NCI-H226 (cell line): ENCODE measurements around the gene FGD5.
"Not testable (repeated sequence)": the region's sequence is repeated elsewhere in the genome, so short reads cannot be mapped to it uniquely, and the experiment has no call there.

Source experiments
- DNase-seq: peaks from one replicate; pipeline ENCODE4 v3.0.0-alpha.2; 2015

FGD5 gene

DNA sequence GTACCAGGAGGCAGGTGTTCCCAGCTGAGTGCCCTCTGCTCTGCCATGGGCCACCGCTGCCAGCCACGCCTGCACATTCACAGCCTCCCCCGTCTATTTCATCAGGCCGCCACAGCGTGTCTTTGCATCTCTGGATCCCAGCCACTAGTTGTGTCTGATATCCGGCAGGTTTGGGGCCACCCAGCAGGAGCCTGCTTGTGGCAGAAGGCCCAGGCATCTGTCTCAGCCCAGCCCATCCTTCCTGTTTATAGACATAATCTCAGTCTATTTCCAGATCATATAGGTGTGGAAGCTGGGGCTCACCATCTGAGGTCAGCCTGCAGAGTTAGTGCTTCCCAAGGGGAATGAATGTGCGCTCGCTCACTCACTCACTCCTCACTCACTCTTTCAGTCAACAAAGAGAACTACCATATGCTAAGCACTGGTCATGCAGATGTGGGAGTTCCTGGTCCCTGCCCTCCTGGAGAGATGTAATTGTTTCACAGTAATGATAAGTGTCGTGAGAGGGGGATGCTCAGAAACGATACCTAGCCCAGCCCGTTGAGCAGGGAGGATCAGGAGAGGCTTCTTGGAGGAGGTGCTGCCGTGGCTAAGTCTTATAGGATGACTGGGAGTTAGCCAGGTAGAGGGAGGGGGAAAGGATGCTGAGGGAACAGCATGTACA is 60.6 kb downstream of the FGD5 start:
- no peak for DNase-seq

DNA sequence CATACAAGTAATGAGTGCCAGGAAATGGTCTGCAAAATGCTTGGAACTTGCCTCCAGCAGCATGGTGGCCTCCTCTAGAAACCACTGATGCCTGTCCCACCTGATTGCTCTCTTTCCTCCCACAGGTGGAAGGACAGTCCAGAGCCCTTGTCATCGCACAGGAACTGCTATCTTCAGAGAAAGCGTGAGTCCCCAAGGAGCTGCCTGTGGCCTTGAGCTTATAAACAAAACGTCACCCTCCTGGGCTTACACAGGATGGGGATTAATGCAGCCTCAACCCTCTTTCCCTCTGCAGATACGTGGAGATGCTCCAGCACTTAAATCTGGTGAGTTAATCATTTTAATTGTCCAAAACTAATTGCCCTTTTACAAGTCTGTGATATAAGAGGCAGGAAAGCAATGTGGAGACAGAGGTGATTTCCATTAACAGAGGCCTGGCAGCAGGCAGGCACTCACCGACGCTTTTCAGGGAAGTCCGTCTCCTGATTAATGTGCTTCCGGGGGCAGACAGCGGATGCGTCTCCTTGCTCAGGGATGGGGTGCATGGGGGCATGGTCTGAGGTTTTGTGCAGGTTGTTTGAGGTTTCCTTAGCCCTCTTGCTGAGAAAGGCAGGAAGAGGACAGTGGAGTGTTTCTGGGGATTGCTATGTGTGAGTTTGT is 61.8 kb downstream of the FGD5 start:
- DNase-seq, result no peak

GRCh38 chr3:14883226-14883625 is 64.5 kb downstream of the FGD5 start:
- DNase-seq, result no peak

GRCh38 chr3:14884665-14885064 is 65.9 kb downstream of the FGD5 start:
- no peak for DNase-seq

GRCh38 chr3:14885307-14885706 is 66.5 kb downstream of the FGD5 start:
- no peak for DNase-seq

GRCh38 chr3:14886101-14886500 is 67.3 kb downstream of the FGD5 start:
- no peak for DNase-seq

DNA sequence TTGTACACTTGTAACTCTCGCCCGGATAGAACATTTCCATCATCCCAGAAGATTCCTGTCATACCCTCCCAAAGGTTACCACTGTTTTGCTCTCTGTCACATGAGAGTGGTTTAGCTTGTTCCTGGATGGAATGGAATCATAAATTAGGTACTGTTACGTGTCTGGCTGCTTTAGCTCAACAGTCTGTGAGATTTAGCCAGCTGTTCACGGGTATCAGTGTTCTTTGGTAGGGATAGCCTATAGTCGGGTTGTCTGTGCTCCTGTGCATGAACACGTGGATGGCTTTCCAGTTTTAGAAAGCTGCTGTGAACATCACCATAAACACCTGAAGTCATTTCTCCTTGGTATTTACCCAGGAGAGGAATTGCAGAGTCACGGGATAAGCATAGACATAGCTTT is 70.4 kb downstream of the FGD5 start:
- no peak for DNase-seq

- DNase-seq, result no peak
These were observed 71.2 kb downstream of the FGD5 start for GRCh38 chr3:14889943-14890342.

DNA sequence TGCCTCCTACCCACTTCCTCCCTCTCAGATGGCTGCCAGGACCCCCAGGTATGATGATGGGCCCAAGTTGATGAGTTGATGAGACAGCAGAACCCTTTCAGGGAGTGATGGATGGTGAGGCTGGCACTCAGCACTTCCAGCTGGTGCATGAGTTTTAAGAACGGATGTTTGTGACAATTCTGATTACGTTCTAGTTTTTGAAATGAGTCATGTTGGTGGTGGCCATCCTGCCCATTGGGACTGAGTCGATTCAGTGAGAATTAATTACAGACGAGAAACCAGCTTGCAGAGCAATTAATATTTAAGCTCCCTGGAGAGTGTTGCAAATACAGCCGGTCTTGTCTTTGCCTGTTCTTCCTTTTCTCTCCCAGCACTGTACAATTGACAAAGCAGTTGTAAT is 71.7 kb downstream of the FGD5 start:
- no peak for DNase-seq

GRCh38 chr3:14891135-14892132 is 72.7 kb downstream of the FGD5 start:
- no peak for DNase-seq

DNA sequence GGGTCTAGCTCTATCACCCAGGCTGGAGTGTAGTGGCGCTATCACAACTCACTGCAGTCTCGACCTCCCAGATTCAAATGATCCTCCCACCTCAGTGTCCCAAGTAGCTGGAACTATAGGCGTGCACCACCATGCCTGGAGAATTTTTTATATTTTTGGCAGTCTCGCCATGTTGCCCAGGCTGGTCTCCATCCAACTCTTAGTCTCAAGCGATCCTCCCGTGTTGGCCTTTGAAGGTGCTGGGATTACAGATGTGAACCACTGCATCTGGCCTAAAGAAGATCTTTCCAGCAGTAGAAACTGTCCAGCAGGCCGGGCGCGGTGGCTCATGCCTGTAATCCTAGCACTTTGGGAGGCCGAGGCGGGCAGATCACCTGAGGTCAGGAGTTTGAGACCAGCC is 73.5 kb downstream of the FGD5 start:
- DNase-seq, result no peak

- no peak for DNase-seq
These were observed 75.3 kb downstream of the FGD5 start for GRCh38 chr3:14894085-14894484.

GRCh38 chr3:14897266-14897665 is 78.5 kb downstream of the FGD5 start:
- DNase-seq, result no peak

DNA sequence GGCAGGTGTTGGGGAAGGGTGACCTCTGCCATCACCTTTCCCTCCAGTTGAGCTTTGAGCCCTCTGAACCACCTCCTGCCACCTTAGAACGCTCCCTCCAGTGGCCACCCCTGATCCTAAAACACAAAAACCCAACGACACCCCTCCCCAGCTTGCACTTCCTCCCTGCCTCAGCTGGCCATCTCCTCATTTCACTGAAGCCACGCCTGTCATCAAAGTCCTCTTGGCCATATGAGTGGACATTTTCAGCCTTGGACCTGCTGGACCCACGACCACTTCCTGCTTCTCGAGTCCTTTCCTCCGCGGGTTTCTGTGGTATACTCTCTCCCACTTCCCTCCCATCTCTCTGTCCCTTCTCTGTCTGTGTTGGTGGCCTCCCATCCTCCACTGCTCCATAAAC is 80.2 kb downstream of the FGD5 start:
- no peak for DNase-seq

DNA sequence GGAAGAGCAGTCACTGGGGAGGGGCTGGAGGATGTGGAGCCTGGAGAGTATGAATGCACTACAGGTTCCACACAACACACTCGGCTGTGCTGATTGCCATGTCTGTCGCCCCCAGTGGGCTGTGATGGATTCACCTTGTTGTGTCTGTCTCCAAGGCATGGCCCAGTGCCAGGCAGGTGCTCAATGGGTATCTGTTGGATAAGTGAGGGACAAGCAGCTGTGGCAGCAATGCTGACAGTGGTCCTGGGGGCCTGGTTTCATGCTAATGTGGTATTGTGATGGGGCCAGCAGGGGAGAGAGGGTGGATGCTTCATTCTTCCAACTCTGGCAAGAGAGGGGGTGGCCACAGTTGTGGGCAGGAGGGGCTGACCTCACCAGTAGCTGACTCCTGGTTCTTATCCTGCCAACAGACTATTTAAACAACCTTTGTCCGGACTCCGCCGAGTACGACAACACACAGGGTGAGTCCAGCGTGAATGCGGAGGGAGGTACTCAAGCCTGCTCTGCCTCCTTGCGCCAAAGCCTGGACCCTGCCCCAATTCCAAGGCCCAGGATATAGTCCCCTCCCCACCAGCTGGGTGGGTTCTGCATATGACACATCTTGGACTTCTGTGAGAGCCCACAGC is 81.3 kb downstream of the FGD5 start:
- DNase-seq, result no peak

GRCh38 chr3:14900881-14901873 is 82.4 kb downstream of the FGD5 start:
- no peak for DNase-seq

GRCh38 chr3:14902719-14903118 is 84.0 kb downstream of the FGD5 start:
- DNase-seq, result no peak

- not testable (repeated sequence) for DNase-seq
These were observed 84.7 kb downstream of the FGD5 start for GRCh38 chr3:14903501-14903900.

DNA sequence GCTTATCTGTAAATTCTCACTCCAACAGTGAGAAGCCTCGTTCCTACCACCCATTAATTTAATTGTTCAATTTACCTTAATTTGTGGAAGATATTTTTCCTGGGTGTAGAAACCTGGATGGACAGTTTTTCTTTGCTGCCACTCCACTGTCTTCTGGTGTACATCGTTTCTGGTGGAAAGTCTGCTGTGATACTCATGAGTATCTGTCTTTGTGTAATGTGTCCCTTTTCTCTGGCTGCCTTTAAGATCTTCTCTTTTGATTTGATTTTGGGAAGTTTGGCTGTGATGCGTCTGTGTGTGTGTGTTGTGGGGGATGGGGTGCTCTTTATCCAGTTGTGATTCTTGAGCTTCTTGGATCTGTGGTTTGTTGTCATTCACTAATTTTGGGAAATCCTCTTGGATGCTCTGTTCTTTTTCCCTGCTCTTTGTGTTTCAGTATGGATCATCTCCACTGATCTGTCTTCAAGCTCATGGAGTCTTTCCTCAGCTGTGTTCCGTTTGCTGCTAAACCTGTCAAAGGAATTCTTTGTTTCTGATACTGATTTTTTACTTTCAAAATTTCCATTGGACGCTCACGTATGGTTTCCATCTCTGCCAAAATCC is 86.4 kb downstream of the FGD5 start:
- DNase-seq, result no peak

DNA sequence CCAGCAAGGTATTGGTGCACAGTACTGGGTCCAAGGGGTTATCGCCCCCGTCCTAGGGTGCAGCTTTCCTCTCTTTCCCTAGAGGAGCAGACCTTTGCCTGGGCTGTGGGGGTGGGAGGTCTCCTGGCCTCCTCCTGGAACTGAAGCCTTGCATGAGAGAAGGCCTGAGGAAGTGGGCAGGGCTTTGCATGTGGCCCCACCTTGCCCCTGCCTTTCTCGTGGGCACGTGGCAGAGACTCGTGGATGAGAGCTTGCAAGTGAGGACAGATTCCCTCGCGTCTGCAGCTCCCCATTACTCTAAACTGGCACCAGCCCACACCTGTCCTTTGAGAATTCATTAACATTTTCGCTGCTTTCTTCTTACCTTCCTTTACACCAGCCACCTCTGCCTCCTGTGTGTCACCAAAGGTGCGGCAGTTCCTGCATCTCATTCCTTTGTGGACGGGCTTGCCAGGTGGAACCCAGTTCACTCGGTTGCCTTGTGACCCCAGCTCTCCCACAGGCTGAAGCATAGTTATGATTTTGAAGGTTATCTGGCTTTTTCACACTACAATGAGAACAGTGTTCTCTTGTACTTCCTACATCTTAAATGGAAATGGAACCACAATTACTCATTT is 87.7 kb downstream of the FGD5 start:
- no peak for DNase-seq
